ENCODE results near the gene SHISA6.
"Not testable (repeated sequence)": the region's sequence is repeated elsewhere in the genome, so short reads cannot be mapped to it uniquely, and the experiment has no call there.

The SHISA6 gene

GRCh38 chr17:11303773-11304394 is 62.9 kb downstream of the SHISA6 start:
- DNase-seq, result no peak

GRCh38 chr17:11304568-11304967 is 63.6 kb downstream of the SHISA6 start:
- no peak for DNase-seq

- no peak for DNase-seq
Observed at GRCh38 chr17:11305524-11305923, 64.5 kb downstream of the SHISA6 start.

- no peak for DNase-seq
Observed at GRCh38 chr17:11308531-11308930, 67.5 kb downstream of the SHISA6 start.

GRCh38 chr17:11309033-11309432 is 68.0 kb downstream of the SHISA6 start:
- DNase-seq, result no peak

- DNase-seq, result no peak
Observed at GRCh38 chr17:11309850-11310249, 68.8 kb downstream of the SHISA6 start.

GRCh38 chr17:11316451-11316850 is 75.4 kb downstream of the SHISA6 start:
- DNase-seq, result not testable (repeated sequence)

GRCh38 chr17:11318207-11318606 is 77.2 kb downstream of the SHISA6 start:
- no peak for DNase-seq

GRCh38 chr17:11319894-11320293 is 78.9 kb downstream of the SHISA6 start:
- no peak for DNase-seq

GRCh38 chr17:11324021-11324420 is 83.0 kb downstream of the SHISA6 start:
- no peak for DNase-seq

- no peak for DNase-seq
Observed at GRCh38 chr17:11324846-11325420, 83.9 kb downstream of the SHISA6 start.

- no peak for DNase-seq
Observed at GRCh38 chr17:11326492-11326891, 85.5 kb downstream of the SHISA6 start.

GRCh38 chr17:11328770-11329169 is 87.8 kb downstream of the SHISA6 start:
- DNase-seq, result no peak

- DNase-seq, result no peak
Observed at GRCh38 chr17:11330006-11330405, 89.0 kb downstream of the SHISA6 start.

- DNase-seq, result no peak
Observed at GRCh38 chr17:11330826-11331225, 89.8 kb downstream of the SHISA6 start.

- no peak for DNase-seq
Observed at GRCh38 chr17:11331547-11332513, 90.8 kb downstream of the SHISA6 start.

GRCh38 chr17:11332706-11333105 is 91.7 kb downstream of the SHISA6 start:
- no peak for DNase-seq

- DNase-seq, result no peak
Observed at GRCh38 chr17:11334493-11334892, 93.5 kb downstream of the SHISA6 start.

GRCh38 chr17:11336290-11336689 is 95.3 kb downstream of the SHISA6 start:
- DNase-seq, result no peak

- no peak for DNase-seq
Observed at GRCh38 chr17:11340803-11341202, 99.8 kb downstream of the SHISA6 start.

GRCh38 chr17:11342138-11342537 is 101.1 kb downstream of the SHISA6 start:
- DNase-seq, result no peak

GRCh38 chr17:11349106-11349505 is 108.1 kb downstream of the SHISA6 start:
- DNase-seq, result no peak

- no peak for DNase-seq
Observed at GRCh38 chr17:11351479-11351878, 110.5 kb downstream of the SHISA6 start.

- DNase-seq, result no peak
Observed at GRCh38 chr17:11353601-11354000, 112.6 kb downstream of the SHISA6 start.

All from inflammatory macrophage treated with lipopolysaccharide for 4 hours (primary cell).